Skeletal muscle tissue (tissue), 4 donors: ENCODE measurements around the gene ASPSCR1. TPM values are rescaled to one million over a fixed set of nuclear protein-coding genes. Genes with fewer than 3 reads are reported as not detected.
A peak's percentile ranks its signal among the peaks of the same experiment; 100 is the strongest.

Source experiments
- H3K27ac ChIP-seq: one replicate; pipeline ENCODE4 v1.7.0; 2013; ENCODE audit warnings: mild to moderate bottlenecking, low read depth, low read length, inconsistent platforms
- H3K27me3 ChIP-seq, 3 donors: one replicate each; pipeline ENCODE4 v1.7.0; 2013; ENCODE audit warnings: low read length in 3 of 3; ENCODE audit not compliant: control insufficient read depth in 3 of 3, insufficient read depth in 3 of 3
- H3K36me3 ChIP-seq, 3 donors: one replicate each; pipeline ENCODE4 v1.7.0; 2013; ENCODE audit warnings: low read length in 3 of 3; ENCODE audit not compliant: control insufficient read depth in 3 of 3, insufficient read depth in 3 of 3
- H3K4me1 ChIP-seq, 3 donors: one replicate each; pipeline ENCODE4 v1.7.0; 2013; ENCODE audit warnings: low read length in 3 of 3, mild to moderate bottlenecking in 3 of 3; ENCODE audit not compliant: control insufficient read depth in 3 of 3, insufficient read depth in 3 of 3
- H3K4me3 ChIP-seq, 3 donors: one replicate each; pipeline ENCODE4 v1.7.0; 2013; ENCODE audit warnings: low read length in 3 of 3
- H3K9ac ChIP-seq, 3 donors: one replicate each; pipeline ENCODE4 v1.7.0; 2013; ENCODE audit warnings: low read length in 3 of 3, mild to moderate bottlenecking in 3 of 3, moderate library complexity in 2 of 3, low read depth in 1 of 3
- H3K9me3 ChIP-seq, 3 donors: one replicate each; pipeline ENCODE4 v1.7.0; 2013; ENCODE audit warnings: low read length in 3 of 3; ENCODE audit not compliant: control insufficient read depth in 3 of 3
- total RNA-seq: library from RNA; depleted of rRNA; stranded (reverse); fragments of >200 nt; gene quantifications from one replicate; pipeline ENCODE4 v1.2.3, GENCODE V29; 2014
- donor health status: Osteomylitis.

Gene ASPSCR1, protein sequence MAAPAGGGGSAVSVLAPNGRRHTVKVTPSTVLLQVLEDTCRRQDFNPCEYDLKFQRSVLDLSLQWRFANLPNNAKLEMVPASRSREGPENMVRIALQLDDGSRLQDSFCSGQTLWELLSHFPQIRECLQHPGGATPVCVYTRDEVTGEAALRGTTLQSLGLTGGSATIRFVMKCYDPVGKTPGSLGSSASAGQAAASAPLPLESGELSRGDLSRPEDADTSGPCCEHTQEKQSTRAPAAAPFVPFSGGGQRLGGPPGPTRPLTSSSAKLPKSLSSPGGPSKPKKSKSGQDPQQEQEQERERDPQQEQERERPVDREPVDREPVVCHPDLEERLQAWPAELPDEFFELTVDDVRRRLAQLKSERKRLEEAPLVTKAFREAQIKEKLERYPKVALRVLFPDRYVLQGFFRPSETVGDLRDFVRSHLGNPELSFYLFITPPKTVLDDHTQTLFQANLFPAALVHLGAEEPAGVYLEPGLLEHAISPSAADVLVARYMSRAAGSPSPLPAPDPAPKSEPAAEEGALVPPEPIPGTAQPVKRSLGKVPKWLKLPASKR
- total RNA-seq, result 18.8 TPM

DNA sequence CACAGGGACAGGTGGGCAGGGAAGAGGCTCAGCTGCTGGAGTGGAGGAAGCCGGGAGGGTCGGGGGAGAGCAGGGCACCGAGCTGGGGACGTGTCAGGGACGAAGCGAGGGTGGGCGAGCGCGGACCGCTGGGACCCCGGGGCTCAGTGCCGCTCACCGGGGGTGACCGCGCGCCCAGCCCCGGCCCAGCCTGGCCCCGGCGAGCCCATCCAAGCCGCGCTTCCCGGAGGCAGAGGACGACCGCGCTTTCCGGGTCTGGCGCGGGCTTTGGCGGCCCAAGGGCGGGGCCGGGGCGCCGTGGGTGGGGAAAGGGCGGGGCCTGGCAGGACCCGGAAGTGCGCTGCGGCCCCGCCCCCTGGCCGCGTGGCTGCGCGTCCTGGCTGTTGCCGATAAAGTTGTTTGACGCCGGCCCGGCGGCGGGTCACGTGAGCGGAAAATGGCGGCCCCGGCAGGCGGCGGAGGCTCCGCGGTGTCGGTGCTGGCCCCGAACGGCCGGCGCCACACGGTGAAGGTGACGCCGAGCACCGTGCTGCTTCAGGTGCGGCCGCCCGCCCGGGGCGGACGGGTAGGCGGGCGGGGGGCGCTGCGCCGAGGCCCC is at the start of gene ASPSCR1:
ASPSCR1 (plus strand) TSS at position 419 of the 598 bp plus-strand sequence; CDS start at position 437, 18 bp downstream.
- Histone ChIP-seq H3K9me3 (no peaks in the 10 kb centered on the region), H3K27me3 (no peaks in the 10 kb centered on the region), H3K9ac (peak within 1 kb of the TSS; percentile 79 to 89 (median 88)), H3K27ac (peak within 1 kb of the TSS; percentile 88), H3K36me3 (peaks cover 5 to 13% (median 6%) of the 10 kb centered on the region in 3 donors), H3K4me3 (peak within 1 kb of the TSS; percentile 79 to 87 (median 80)), H3K4me1 (peaks cover 21 to 26% (median 24%) of the 10 kb centered on the region in 3 donors)

DNA sequence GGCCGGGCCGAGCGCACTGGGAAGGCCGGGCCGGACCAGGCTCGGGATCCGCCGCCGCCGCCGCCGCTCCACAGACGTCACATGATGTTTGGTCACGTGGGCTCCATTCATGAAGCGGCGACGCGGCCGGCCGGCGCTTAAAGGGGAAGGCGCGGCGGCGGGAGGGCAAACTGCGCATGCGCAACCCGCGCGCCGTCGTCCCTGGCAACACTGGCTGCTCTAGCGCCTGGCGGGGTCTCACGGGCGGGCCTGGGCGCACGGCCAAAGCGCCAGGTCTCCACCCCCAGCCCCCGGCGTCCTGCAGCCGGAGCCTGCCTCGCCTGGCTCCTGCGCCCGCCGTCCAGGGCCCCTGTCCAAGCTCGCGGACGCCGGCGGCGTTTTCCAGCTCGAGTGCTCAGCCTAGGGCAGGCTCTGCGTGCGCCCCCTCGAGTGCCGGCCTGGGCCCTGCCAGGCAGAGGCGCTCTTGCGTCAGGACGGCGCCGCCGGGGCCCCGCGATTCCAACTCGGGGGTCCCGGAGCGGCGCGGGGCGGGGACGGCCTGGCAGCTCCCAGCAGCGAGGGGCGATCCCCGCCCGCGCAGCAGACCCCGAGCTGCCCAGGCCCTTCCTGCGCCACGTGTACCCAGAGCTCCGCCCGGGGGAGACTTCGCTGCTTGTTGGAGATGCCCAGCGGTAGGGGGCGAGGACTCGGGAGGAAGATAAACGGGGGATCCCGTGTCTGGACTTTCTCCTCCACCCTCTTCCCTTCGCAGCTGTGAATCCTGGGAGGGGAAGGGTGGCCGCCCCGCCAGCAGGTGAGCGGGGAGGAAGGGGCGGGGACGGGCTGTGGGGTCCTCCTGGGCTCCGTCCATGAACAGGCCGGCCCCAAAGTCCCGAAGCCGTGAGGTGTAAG is 49.5 kb upstream of the ASPSCR1 start, which contains the start of gene MAFG:
MAFG (minus strand) TSS at position 83 of the 891 bp plus-strand sequence. CDS start 4,550 bp downstream, outside the sequence.
- Histone ChIP-seq H3K9ac (peak within 1 kb of the TSS; percentile 80 to 90 (median 84)), H3K36me3 (peaks cover 0 to under 1% (median 0%) of the 10 kb centered on the region in 3 donors), H3K4me3 (peak within 1 kb of the TSS; percentile 75 to 83 (median 79)), H3K4me1 (peaks cover 33 to 48% (median 40%) of the 10 kb centered on the region in 3 donors), H3K27ac (peak within 1 kb of the TSS; percentile 97), H3K9me3 (no peaks in the 10 kb centered on the region), H3K27me3 (peaks cover 0 to 4% (median 3%) of the 10 kb centered on the region in 3 donors)

- Histone ChIP-seq H3K4me1 (peaks cover 29 to 41% (median 33%) of the 10 kb centered on the region in 3 donors), H3K4me3 (peak overlapping the region in 1 of 3 donors; percentile 60), H3K27ac (no peak overlapping the region), H3K9me3 (no peaks in the 10 kb centered on the region), H3K36me3 (peaks cover 0 to 3% (median 0%) of the 10 kb centered on the region in 3 donors), H3K27me3 (peaks cover 0 to 7% (median 3%) of the 10 kb centered on the region in 3 donors), H3K9ac (peak overlapping the region in 1 of 3 donors; percentile 45)
Measured at GRCh38 chr17:81928544-81929252, 48.7 kb upstream of the ASPSCR1 start.

GRCh38 chr17:81929253-81930141 is 47.9 kb upstream of the ASPSCR1 start:
- peaks cover 0 to 3% (median 0%) of the 10 kb centered on the region in 3 donors for H3K36me3 ChIP-seq
- no peak overlapping the region for H3K4me3 ChIP-seq
- H3K9ac ChIP-seq, result no peak overlapping the region
- H3K9me3 ChIP-seq, result no peaks in the 10 kb centered on the region
- H3K27ac ChIP-seq, result no peak overlapping the region
- H3K27me3 ChIP-seq, result peaks cover 0 to 7% (median 3%) of the 10 kb centered on the region in 3 donors
- peaks cover 21 to 33% (median 25%) of the 10 kb centered on the region in 3 donors for H3K4me1 ChIP-seq

GRCh38 chr17:81930142-81931125 is 47.0 kb upstream of the ASPSCR1 start:
- peaks cover 13 to 24% (median 16%) of the 10 kb centered on the region in 3 donors for H3K4me1 ChIP-seq
- H3K4me3 ChIP-seq, result no peak overlapping the region
- H3K27ac ChIP-seq, result no peak overlapping the region
- H3K27me3 ChIP-seq, result peaks cover 0 to 7% (median 3%) of the 10 kb centered on the region in 3 donors
- no peaks in the 10 kb centered on the region for H3K9me3 ChIP-seq
- no peak overlapping the region for H3K9ac ChIP-seq
- H3K36me3 ChIP-seq, result peaks cover 0 to 3% (median 0%) of the 10 kb centered on the region in 3 donors

DNA sequence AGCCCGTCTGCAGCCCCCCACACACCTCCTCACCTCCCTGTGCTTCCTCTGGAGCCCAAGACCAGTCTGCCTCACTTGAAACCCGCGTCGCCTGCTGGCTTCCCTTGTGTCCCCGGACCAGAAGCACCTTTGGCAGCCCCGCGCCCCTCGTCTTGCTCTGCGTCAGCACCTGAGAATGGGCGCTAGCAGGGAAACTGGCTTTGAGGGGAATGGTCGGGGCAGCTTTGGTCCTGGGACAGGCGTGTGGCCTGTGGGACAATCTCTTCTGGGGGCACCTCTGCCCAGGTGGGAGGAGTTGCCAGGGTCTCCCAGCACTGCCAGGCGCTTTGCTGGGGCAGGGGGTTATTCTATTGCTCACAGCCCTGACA is 46.3 kb upstream of the ASPSCR1 start:
- Histone ChIP-seq H3K27me3 (peaks cover 0 to 7% (median 3%) of the 10 kb centered on the region in 3 donors), H3K4me3 (no peak overlapping the region), H3K27ac (no peak overlapping the region), H3K9me3 (no peaks in the 10 kb centered on the region), H3K9ac (no peak overlapping the region), H3K4me1 (peaks cover 6 to 17% (median 10%) of the 10 kb centered on the region in 3 donors), H3K36me3 (peaks cover 0 to 3% (median 0%) of the 10 kb centered on the region in 3 donors)

- H3K27me3 ChIP-seq, result peaks cover 0 to 7% (median 3%) of the 10 kb centered on the region in 3 donors
Measured at GRCh38 chr17:81931557-81932332, 45.7 kb upstream of the ASPSCR1 start.

More at GRCh38 chr17:81931557-81932332, 45.7 kb upstream of the ASPSCR1 start:
- Histone ChIP-seq H3K4me1 (peaks cover 8 to 16% (median 9%) of the 10 kb centered on the region in 3 donors), H3K36me3 (peaks cover 0 to 3% (median 0%) of the 10 kb centered on the region in 3 donors), H3K27ac (no peak overlapping the region), H3K4me3 (no peak overlapping the region), H3K9ac (no peak overlapping the region), H3K9me3 (no peaks in the 10 kb centered on the region)
